ENCODE data around the gene PTER. TPM values are rescaled to one million over a fixed set of nuclear protein-coding genes. Genes with fewer than 3 reads are reported as not detected.

The PTER gene
- 11.5 to 20.2 TPM (median 16.1 TPM) in 5 replicates for total RNA-seq (2022; extraction: Qiagen RNA extraction)

GRCh38 chr10:16436758-16437539 is at the start of gene PTER:
PTER (plus strand) TSS chr10:16437010; CDS start chr10:16484385, 47,375 bp downstream.

GRCh38 chr10:16521311-16522016 is 84.7 kb downstream of the PTER start, which contains the start of gene C1QL3:
C1QL3 (minus strand) TSS chr10:16521879; CDS start chr10:16521065, 814 bp downstream.

Other genes starting within 250 kb of the PTER start
- not detected in 5 replicates for gene C1QL3, start 84.9 kb downstream of the PTER start, total RNA-seq (2022; extraction: Qiagen RNA extraction)